Activated CD4-positive, alpha-beta T cell treated with anti-CD3 and anti-CD28 coated beads for 36 hours (primary cell): ENCODE results near the gene ZNF281. TPM values are rescaled to one million over a fixed set of nuclear protein-coding genes. Genes with fewer than 3 reads are reported as not detected.

Experiments
- ATAC-seq: fragments of 200-7000 bp; cut with Tn5 transposase; one replicate; pipeline ENCODE4 v1.10.0; 2021; ENCODE audit warnings: mild to moderate bottlenecking, moderate library complexity
- CTCF ChIA-PET: fragments of 350-600 bp; sonication (Branson Sonifier 250); formaldehyde crosslinking; loops from one replicate; lab custom pipeline; 2021; ENCODE audit warnings: antibody characterized with exemption; lab: Charles Lee
- POLR2A ChIA-PET: fragments of 350-600 bp; sonication (Branson Sonifier 250); formaldehyde crosslinking; loops from one replicate; lab custom pipeline; 2021; ENCODE audit warnings: antibody characterized with exemption, inconsistent platforms; lab: Charles Lee
- DNase-seq: peaks from one replicate; pipeline ENCODE4 v3.0.0-alpha.2; 2020
- H3K27ac Mint-ChIP-seq: one replicate; pipeline ENCODE4 v1.8.0; 2021; ENCODE audit warnings: mixed read lengths
- H3K27me3 Mint-ChIP-seq: one replicate; pipeline ENCODE4 v1.8.0; 2021; ENCODE audit warnings: mixed read lengths
- H3K36me3 Mint-ChIP-seq: one replicate; pipeline ENCODE4 v1.8.0; 2021; ENCODE audit warnings: low read depth, mixed read lengths
- H3K4me1 Mint-ChIP-seq: one replicate; pipeline ENCODE4 v1.8.0; 2021; ENCODE audit warnings: mixed read lengths
- H3K4me3 Mint-ChIP-seq: one replicate; pipeline ENCODE4 v1.8.0; 2021; ENCODE audit warnings: mild to moderate bottlenecking, moderate library complexity, mixed read lengths
- H3K9me3 Mint-ChIP-seq: one replicate; pipeline ENCODE4 v1.8.0; 2021; ENCODE audit warnings: low read depth, mixed read lengths
- intact Hi-C, 2 experiments: fragments of 100-400 bp; cut with DNase I in 1 of 2; cut with micrococcal nuclease in 1 of 2; formaldehyde crosslinking; loops; one replicate each; pipeline versions ENCODE4 v1.14.2 to v1.15.1; 2022 to 2024; cut with DNase I, micrococcal nuclease
- total RNA-seq, 2 experiments: library from RNA; stranded (reverse); gene quantifications; one replicate each; pipeline ENCODE4 v1.2.3, GENCODE V29; 2021

Gene ZNF281
- total RNA-seq, 2 experiments from 2014 or later = 10.8 to 13.5 TPM

DNA sequence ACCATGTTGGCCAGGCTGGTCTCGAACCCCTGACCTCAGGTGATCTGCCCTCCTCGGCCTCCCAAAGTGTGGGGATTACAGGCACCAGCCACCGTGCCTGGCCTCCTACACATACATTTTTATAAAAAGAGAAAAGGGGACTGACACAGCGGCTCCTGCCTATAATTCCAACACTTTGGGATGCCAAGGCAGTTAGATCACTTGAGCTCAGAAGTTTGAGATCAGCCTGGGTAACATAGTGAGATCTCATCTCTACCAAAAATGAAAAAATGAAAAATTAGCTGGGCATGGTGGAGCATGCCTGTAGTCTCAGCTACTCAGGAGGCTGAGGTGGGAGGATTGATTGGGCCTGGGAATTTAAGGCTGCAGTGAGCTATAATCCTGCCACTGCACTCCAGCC, 23.4 kb downstream of the ZNF281 start:
- DNase-seq = no peak
- no peak for ATAC-seq
- intact Hi-C loops = no loop called here
- no peaks in the 10 kb centered on the region for H3K27me3 Mint-ChIP-seq
- POLR2A ChIA-PET = no interaction called here
- no peaks in the 10 kb centered on the region for H3K36me3 Mint-ChIP-seq
- H3K9me3 Mint-ChIP-seq = no peaks in the 10 kb centered on the region
- CTCF ChIA-PET = interaction anchor here (0.6 to 2.6 kb wide), 3 partner anchors 15 to 150 kb away, joined by 3 to 8 read pairs (median 3); no protein-coding TSS in a partner anchor
- no peak overlapping the region for H3K27ac Mint-ChIP-seq
- H3K4me1 Mint-ChIP-seq = no peaks in the 10 kb centered on the region
- no peak overlapping the region for H3K4me3 Mint-ChIP-seq

DNA sequence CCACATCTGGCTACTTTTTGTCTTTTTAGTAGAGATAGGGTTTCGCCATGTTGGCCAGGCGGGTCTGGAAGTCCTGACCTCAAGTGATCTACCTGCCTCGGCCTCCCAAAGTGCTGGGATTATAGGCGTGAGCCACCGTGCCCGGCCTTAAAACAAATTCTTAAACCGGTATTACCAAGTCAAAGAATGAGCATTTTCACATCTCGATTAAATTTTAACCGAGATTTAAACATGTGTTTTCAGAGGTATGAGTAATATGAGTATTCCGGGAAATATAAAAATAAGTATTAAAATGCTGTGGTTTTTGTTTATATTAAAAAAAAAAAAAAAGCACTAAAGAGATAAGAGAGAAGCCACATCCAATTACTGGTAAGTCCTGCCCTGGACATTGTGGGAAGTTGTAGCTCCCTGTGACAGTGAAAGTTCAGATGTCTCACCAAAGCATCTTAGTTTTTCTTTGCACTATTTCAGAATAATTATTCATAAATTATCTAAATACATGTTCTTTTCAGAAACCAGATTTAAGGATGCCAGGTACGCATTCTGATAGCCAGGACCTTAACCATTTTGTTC, 24.9 kb downstream of the ZNF281 start:
- ATAC-seq = no peak
- no peaks in the 10 kb centered on the region for H3K27me3 Mint-ChIP-seq
- no peaks in the 10 kb centered on the region for H3K36me3 Mint-ChIP-seq
- no peak overlapping the region for H3K27ac Mint-ChIP-seq
- no peak for DNase-seq
- CTCF ChIA-PET = interaction anchor here (2.1 to 2.6 kb wide), 2 partner anchors 16 to 77 kb away, joined by 6 to 8 read pairs; no protein-coding TSS in a partner anchor
- H3K4me3 Mint-ChIP-seq = no peak overlapping the region
- H3K4me1 Mint-ChIP-seq = peaks cover 4% of the 10 kb centered on the region
- intact Hi-C loops = no loop called here
- POLR2A ChIA-PET = no interaction called here
- H3K9me3 Mint-ChIP-seq = no peaks in the 10 kb centered on the region

DNA sequence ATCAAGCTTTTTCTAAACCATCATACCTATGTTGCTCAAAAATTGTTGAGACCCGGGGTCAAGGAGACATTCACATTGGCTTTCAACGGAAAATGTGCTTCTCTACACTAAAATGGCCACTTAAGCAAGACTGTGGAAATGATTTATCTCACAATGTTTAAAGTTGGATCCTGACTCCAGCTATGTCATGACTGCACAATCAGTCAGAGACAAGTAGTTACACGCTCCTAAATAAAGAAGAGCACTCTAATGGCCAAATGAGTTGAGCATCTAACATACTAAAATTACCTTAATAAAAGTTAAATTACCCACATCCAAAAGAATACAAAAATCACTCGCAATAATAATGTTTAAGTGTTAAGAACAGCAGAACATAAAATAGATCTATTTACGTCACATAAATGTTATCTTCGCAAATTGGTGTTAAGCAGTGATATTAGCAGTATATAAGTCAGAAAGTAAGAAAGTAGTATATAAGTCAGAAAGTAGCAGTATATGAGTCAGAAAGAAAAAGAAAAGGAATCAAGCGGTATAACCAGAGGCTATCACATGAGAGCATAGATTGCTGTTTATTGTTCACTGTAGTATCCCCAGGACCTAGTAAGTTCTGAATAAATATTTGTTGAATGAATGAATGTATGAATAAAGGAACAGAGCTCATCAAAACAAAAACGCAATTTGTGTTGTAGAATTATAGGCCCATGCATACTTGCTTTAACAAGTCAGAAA, 28.4 kb downstream of the ZNF281 start:
- no peak overlapping the region for H3K27ac Mint-ChIP-seq
- intact Hi-C loops = no loop called here
- POLR2A ChIA-PET = interaction anchor here (0.6 kb wide), 1 partner anchor 27 kb away, joined by 3 read pairs; no protein-coding TSS in a partner anchor
- peaks cover 4% of the 10 kb centered on the region for H3K4me1 Mint-ChIP-seq
- no peak overlapping the region for H3K4me3 Mint-ChIP-seq
- no peaks in the 10 kb centered on the region for H3K9me3 Mint-ChIP-seq
- H3K36me3 Mint-ChIP-seq = no peaks in the 10 kb centered on the region
- no peaks in the 10 kb centered on the region for H3K27me3 Mint-ChIP-seq
- ATAC-seq = no peak
- no peak for DNase-seq
- CTCF ChIA-PET = interaction anchor here (1.1 to 1.4 kb wide), 2 partner anchors 13 to 18 kb away, joined by 3 read pairs; no protein-coding TSS in a partner anchor

DNA sequence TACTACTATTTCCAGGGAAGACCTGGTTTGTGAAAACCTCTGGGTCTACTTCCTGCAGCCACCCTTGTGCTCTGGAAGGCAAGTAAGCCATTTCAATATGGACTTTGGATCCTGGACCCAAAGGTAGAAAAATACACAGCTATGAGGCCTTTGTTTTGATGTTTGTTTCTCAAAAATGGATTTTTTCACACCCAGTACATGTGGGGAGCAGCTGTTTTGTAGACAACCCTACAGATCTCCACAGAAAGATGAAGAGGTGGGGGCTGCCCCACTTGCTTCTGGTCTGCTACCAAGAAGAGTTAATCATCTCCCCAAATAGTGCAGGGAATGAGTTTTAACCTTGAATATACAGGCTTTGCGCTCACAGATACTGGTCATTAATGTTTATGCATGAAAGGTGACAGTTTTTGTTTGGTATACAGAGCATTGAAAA, 29.2 kb downstream of the ZNF281 start:
- H3K27me3 Mint-ChIP-seq = no peaks in the 10 kb centered on the region
- no peaks in the 10 kb centered on the region for H3K9me3 Mint-ChIP-seq
- H3K4me3 Mint-ChIP-seq = no peak overlapping the region
- peak; percentile 70 for ATAC-seq
- peak; percentile 36 for DNase-seq
- CTCF ChIA-PET = interaction anchor here (1.1 to 1.4 kb wide), 2 partner anchors 14 to 18 kb away, joined by 3 read pairs; no protein-coding TSS in a partner anchor
- peaks cover 4% of the 10 kb centered on the region for H3K4me1 Mint-ChIP-seq
- intact Hi-C loops = no loop called here
- H3K36me3 Mint-ChIP-seq = no peaks in the 10 kb centered on the region
- POLR2A ChIA-PET = no interaction called here
- no peak overlapping the region for H3K27ac Mint-ChIP-seq

DNA sequence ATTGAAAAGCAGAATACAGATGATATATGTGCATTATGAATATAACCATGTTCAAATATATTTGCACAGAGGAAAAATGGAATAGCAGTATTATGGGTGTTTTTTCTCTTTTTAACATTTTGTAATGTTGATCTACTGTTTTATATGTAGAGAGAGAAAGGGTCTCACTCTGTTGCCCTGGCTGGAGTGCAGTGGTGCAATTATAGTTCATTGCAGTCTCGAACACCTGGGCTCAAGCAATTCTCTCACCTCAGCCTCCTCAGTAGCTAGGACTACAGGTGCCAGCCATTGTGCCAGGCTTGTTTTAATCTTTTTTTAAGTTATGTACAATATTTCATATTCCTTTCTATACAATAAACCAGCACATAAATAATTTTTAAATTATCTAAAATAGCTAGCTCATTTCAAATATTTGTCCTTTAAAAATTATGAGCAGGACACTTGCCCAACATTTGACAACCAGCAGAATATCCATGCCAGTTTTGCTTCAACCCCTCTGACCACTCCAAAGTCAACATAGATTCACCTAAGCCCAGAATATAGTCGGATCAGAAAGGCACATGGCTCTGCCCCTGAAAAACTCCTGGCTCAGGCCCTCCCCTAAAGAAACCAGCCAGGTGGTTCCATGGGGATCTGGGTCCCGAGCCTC, 29.8 kb downstream of the ZNF281 start:
- Mint-ChIP-seq H3K36me3 (no peaks in the 10 kb centered on the region), H3K9me3 (no peaks in the 10 kb centered on the region), H3K27me3 (no peaks in the 10 kb centered on the region), H3K4me3 (no peak overlapping the region), H3K27ac (no peak overlapping the region), H3K4me1 (peaks cover 4% of the 10 kb centered on the region)
- no peak for ATAC-seq
- ChIA-PET POLR2A (no interaction called here), CTCF (no interaction called here)
- intact Hi-C loops = no loop called here
- DNase-seq = no peak

DNA sequence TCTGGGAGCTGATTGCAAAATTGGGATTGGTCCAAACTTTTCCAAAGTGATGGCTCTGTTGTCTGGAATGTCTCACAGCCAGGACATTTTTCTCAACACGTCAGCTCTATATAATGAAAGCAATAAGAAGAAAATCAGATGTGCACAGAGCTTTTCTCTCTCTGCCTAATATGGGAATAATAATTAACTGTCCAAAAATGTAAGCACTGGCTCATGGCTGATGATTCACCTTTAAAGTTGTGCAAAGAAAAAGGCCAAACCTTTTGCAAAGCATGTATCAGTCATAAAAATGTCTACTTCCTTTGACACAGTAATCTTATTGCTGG, 30.4 kb downstream of the ZNF281 start:
- ChIA-PET POLR2A (no interaction called here), CTCF (interaction anchor here (0.5 kb wide), 1 partner anchor 140 kb away, joined by 3 read pairs; no protein-coding TSS in a partner anchor)
- ATAC-seq = no peak
- Mint-ChIP-seq H3K36me3 (no peaks in the 10 kb centered on the region), H3K27ac (no peak overlapping the region), H3K4me3 (no peak overlapping the region), H3K27me3 (no peaks in the 10 kb centered on the region), H3K4me1 (peaks cover 4% of the 10 kb centered on the region), H3K9me3 (no peaks in the 10 kb centered on the region)
- DNase-seq = no peak
- intact Hi-C loops = no loop called here

DNA sequence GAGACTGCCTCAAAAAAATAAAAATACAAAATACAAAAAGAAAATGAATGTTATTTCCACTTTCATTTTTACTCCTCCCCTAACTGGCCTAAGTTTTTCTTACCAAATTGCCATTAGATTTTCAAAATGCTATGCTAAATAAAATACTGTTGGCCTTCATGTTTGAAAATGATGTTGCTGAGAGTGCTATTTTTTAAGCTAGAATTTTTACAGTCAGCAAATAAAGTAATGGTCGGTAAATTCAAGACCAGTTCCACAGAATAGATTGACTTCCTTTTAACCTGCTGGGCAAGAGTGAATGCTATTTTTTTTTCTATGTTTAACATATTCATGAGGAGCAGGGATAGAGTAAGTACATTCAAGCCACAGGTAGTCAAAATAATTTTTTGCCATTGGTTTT, 31.7 kb downstream of the ZNF281 start:
- intact Hi-C loops = no loop called here
- no peak for ATAC-seq
- POLR2A ChIA-PET = no interaction called here

DNA sequence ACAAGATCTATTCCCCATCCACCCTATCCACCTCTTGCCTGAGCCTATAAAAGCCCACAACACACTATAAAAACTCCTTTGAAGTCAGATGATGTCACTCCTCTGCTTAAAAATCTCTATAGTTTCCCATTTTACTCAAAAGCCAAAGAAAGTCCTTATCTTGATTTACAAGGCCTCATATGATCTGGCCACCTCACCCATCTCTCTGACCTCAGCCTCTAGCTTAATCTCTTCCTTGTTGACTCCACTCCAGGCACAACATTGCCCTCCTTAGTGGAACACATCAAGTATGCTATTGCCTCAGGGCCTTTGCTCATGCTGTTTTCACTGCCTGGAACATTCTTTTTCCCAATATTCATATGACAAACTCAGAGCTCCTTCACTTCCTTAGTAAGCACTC, 33.3 kb downstream of the ZNF281 start:
- Mint-ChIP-seq H3K27ac (no peak overlapping the region), H3K9me3 (no peaks in the 10 kb centered on the region), H3K4me1 (peaks cover 4% of the 10 kb centered on the region), H3K4me3 (no peak overlapping the region), H3K36me3 (no peaks in the 10 kb centered on the region), H3K27me3 (no peaks in the 10 kb centered on the region)
- ChIA-PET POLR2A (no interaction called here), CTCF (interaction anchor here (0.8 kb wide), 1 partner anchor 62 kb away, joined by 4 read pairs; no protein-coding TSS in a partner anchor)
- DNase-seq (no peak), ATAC-seq (no peak)
- intact Hi-C loops = no loop called here

More for the DNA sequence above, 31.7 kb downstream of the ZNF281 start:
- CTCF ChIA-PET = no interaction called here
- Mint-ChIP-seq H3K4me3 (no peak overlapping the region), H3K4me1 (peaks cover 4% of the 10 kb centered on the region), H3K27ac (no peak overlapping the region), H3K27me3 (no peaks in the 10 kb centered on the region), H3K36me3 (no peaks in the 10 kb centered on the region), H3K9me3 (no peaks in the 10 kb centered on the region)
- no peak for DNase-seq

DNA sequence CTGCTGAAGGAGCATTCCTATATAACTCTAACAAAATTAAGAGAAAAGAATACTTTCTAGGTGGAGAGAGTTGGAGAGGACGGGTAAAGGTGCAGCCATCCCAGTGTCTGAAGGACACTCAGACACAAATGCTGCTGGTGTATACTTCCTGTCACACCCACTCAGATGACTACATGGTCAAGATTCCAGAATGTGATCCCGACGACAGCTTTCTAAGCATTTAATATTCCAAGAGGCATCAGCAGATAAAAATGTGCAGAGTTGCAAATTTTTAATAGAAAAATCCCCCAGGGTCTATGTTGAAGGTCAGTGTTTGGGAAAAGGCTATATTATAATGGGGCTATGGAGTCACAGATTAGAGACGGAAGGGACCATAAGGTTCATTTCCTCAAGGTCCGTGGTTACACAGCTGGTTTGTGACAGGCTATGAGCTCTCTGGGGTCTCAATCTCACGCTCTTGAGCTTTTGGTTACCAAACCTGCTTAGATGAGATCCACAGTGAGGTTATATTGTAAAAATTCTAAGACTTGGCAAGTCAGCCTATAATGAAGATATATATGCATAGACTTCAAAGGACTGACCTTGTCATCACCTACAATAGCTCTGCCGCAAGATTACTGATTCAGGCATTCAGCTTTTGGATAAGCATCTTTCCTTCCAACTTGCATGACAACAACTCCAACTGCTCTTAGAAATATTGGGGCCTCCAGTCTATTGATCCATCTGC, 35.1 kb downstream of the ZNF281 start:
- DNase-seq (no peak), ATAC-seq (no peak)
- Mint-ChIP-seq H3K4me3 (no peak overlapping the region), H3K27ac (no peak overlapping the region), H3K27me3 (no peaks in the 10 kb centered on the region), H3K36me3 (no peaks in the 10 kb centered on the region), H3K4me1 (no peaks in the 10 kb centered on the region), H3K9me3 (no peaks in the 10 kb centered on the region)
- ChIA-PET CTCF (interaction anchor here (1.3 kb wide), 1 partner anchor 114 kb away, joined by 5 read pairs; no protein-coding TSS in a partner anchor), POLR2A (interaction anchor here (0.6 kb wide), 1 partner anchor 32 kb away, joined by 3 read pairs; no protein-coding TSS in a partner anchor)
- intact Hi-C loops = no loop called here

DNA sequence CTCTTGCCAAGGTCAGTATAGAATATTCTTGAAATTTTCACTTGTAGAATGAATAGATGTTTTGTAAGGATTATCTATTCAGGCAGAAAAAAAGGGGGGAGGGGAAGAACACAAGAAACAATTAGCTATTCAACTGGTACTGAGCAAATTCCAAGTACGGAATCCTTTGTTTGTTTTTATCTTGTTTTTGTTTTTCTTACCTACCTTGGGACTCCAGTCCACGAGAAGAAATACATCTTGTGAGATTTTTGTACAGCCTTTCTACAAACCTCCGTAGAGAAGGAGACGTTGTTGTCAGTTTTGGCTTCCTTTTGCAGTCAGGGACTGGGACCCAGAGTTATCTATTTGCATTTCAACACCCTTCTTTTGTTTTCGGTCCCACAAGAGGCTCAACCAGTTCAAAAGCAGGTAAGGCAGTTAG, 36.0 kb downstream of the ZNF281 start:
- Mint-ChIP-seq H3K9me3 (no peaks in the 10 kb centered on the region), H3K4me3 (no peak overlapping the region), H3K36me3 (no peaks in the 10 kb centered on the region), H3K4me1 (no peaks in the 10 kb centered on the region), H3K27me3 (no peaks in the 10 kb centered on the region), H3K27ac (no peak overlapping the region)
- ATAC-seq (no peak), DNase-seq (no peak)
- POLR2A ChIA-PET = no interaction called here
- CTCF ChIA-PET = interaction anchor here (0.6 to 1.3 kb wide), 2 partner anchors 100 to 115 kb away, joined by 3 to 5 read pairs; no protein-coding TSS in a partner anchor
- intact Hi-C loops = no loop called here

DNA sequence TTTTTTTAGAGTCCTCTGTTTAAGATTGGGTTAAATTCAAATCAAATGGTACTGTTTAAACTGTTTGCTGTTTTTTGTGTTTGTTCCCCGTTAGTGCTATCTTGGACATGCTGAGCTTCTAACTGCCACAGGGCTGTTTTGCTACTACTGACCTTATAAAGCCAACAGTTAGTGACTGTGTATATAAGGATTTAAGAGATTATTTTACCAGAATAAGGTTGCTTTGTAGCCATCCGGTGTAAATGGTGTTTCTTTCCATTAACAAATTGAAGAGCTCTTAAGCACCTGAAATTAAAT, 37.0 kb downstream of the ZNF281 start:
- Mint-ChIP-seq H3K9me3 (no peaks in the 10 kb centered on the region), H3K27me3 (no peaks in the 10 kb centered on the region), H3K4me1 (no peaks in the 10 kb centered on the region), H3K4me3 (no peak overlapping the region), H3K27ac (no peak overlapping the region), H3K36me3 (no peaks in the 10 kb centered on the region)
- ChIA-PET POLR2A (no interaction called here), CTCF (interaction anchor here (0.9 to 1.1 kb wide), 2 partner anchors 18 to 142 kb away, joined by 3 read pairs; no protein-coding TSS in a partner anchor)
- ATAC-seq = no peak
- intact Hi-C loops = no loop called here
- DNase-seq = no peak
